Stimulated activated effector memory CD8-positive, alpha-beta T cell treated with anti-CD3 and anti-CD28 coated beads, Interleukin-12 subunit alpha, Interleukin-12 subunit beta, amount 100 ng/mL, for 72 hours (primary cell): ENCODE data around the gene BAHD1.
A peak's percentile ranks its signal among the peaks of the same experiment; 100 is the strongest.

Experiments used
- ATAC-seq: fragments of 150-1000 bp; cut with Tn5 transposase; 2 replicates; pipeline ENCODE4 v1.10.0; 2021
- DNase-seq, 2 donors: peaks; one replicate each; pipeline ENCODE4 v3.0.0; 2021 to 2022; ENCODE audit warnings: low spot score in 2 of 2
- H3K27ac Mint-ChIP-seq: one replicate; pipeline ENCODE4 v1.8.0; 2022; ENCODE audit warnings: mild to moderate bottlenecking, mixed read lengths
- H3K36me3 Mint-ChIP-seq: one replicate; pipeline ENCODE4 v1.8.0; 2022; ENCODE audit warnings: mild to moderate bottlenecking, mixed read lengths
- H3K4me1 Mint-ChIP-seq: one replicate; pipeline ENCODE4 v1.8.0; 2022; ENCODE audit warnings: mixed read lengths
- H3K4me3 Mint-ChIP-seq: one replicate; pipeline ENCODE4 v1.8.0; 2022; ENCODE audit warnings: mild to moderate bottlenecking, mixed read lengths
- H3K9me3 Mint-ChIP-seq: one replicate; pipeline ENCODE4 v1.8.0; 2022; ENCODE audit warnings: mixed read lengths

The BAHD1 gene

GRCh38 chr15:40486066-40486770 lies 45.5 kb downstream of the BAHD1 start:
- H3K4me1 Mint-ChIP-seq = no peaks in the 10 kb centered on the region
- no peaks in the 10 kb centered on the region for H3K9me3 Mint-ChIP-seq
- no peak overlapping the region for H3K4me3 Mint-ChIP-seq
- DNase-seq = no peak
- no peak overlapping the region for H3K27ac Mint-ChIP-seq
- no peaks in the 10 kb centered on the region for H3K36me3 Mint-ChIP-seq
- no peak for ATAC-seq

GRCh38 chr15:40487816-40488682 lies 47.3 kb downstream of the BAHD1 start:
- no peak overlapping the region for H3K4me3 Mint-ChIP-seq
- no peak for ATAC-seq
- peaks cover 4% of the 10 kb centered on the region for H3K4me1 Mint-ChIP-seq
- H3K36me3 Mint-ChIP-seq = no peaks in the 10 kb centered on the region
- no peak for DNase-seq
- no peaks in the 10 kb centered on the region for H3K9me3 Mint-ChIP-seq
- H3K27ac Mint-ChIP-seq = no peak overlapping the region

GRCh38 chr15:40489274-40490175 lies 48.8 kb downstream of the BAHD1 start:
- DNase-seq (no peak), ATAC-seq (no peak)
- Mint-ChIP-seq H3K4me1 (peaks cover 19% of the 10 kb centered on the region), H3K4me3 (no peak overlapping the region), H3K27ac (no peak overlapping the region), H3K36me3 (no peaks in the 10 kb centered on the region), H3K9me3 (no peaks in the 10 kb centered on the region)

GRCh38 chr15:40493089-40493840 lies 52.5 kb downstream of the BAHD1 start:
- DNase-seq (peak in 1 of 2 donors; percentile 72), ATAC-seq (peak; percentile 99)
- Mint-ChIP-seq H3K4me3 (peak overlapping the region; percentile 49), H3K4me1 (peaks cover 23% of the 10 kb centered on the region), H3K27ac (peak overlapping the region; percentile 88), H3K9me3 (no peaks in the 10 kb centered on the region), H3K36me3 (no peaks in the 10 kb centered on the region)

GRCh38 chr15:40495516-40495915 lies 54.8 kb downstream of the BAHD1 start:
- no peak for DNase-seq
- Mint-ChIP-seq H3K27ac (peak overlapping the region; percentile 0), H3K4me3 (no peak overlapping the region), H3K9me3 (no peaks in the 10 kb centered on the region), H3K4me1 (peaks cover 23% of the 10 kb centered on the region), H3K36me3 (no peaks in the 10 kb centered on the region)
- no peak for ATAC-seq

- Mint-ChIP-seq H3K27ac (no peak overlapping the region), H3K36me3 (no peaks in the 10 kb centered on the region), H3K4me3 (no peak overlapping the region), H3K9me3 (no peaks in the 10 kb centered on the region), H3K4me1 (peaks cover 16% of the 10 kb centered on the region)
- DNase-seq = no peak
- ATAC-seq = no peak
Observed at GRCh38 chr15:40498418-40498817, 57.7 kb downstream of the BAHD1 start.

GRCh38 chr15:40498891-40499290 lies 58.1 kb downstream of the BAHD1 start:
- no peak for DNase-seq
- Mint-ChIP-seq H3K36me3 (no peaks in the 10 kb centered on the region), H3K4me1 (peaks cover 11% of the 10 kb centered on the region), H3K9me3 (no peaks in the 10 kb centered on the region), H3K4me3 (no peak overlapping the region), H3K27ac (no peak overlapping the region)
- no peak for ATAC-seq

GRCh38 chr15:40499931-40500330 lies 59.2 kb downstream of the BAHD1 start:
- ATAC-seq (no peak), DNase-seq (no peak)
- Mint-ChIP-seq H3K36me3 (no peaks in the 10 kb centered on the region), H3K27ac (no peak overlapping the region), H3K4me3 (no peak overlapping the region), H3K4me1 (peaks cover under 1% of the 10 kb centered on the region), H3K9me3 (no peaks in the 10 kb centered on the region)

GRCh38 chr15:40500568-40501330 lies 60.0 kb downstream of the BAHD1 start:
- no peak for DNase-seq
- H3K4me1 Mint-ChIP-seq = no peaks in the 10 kb centered on the region
- no peak overlapping the region for H3K27ac Mint-ChIP-seq
- H3K9me3 Mint-ChIP-seq = no peaks in the 10 kb centered on the region
- H3K36me3 Mint-ChIP-seq = no peaks in the 10 kb centered on the region
- ATAC-seq = peak; percentile 65
- H3K4me3 Mint-ChIP-seq = no peak overlapping the region

- Mint-ChIP-seq H3K36me3 (no peaks in the 10 kb centered on the region), H3K4me3 (no peak overlapping the region)
Observed at GRCh38 chr15:40501487-40501886, 60.7 kb downstream of the BAHD1 start.

GRCh38 chr15:40506964-40507571 lies 66.3 kb downstream of the BAHD1 start:
- Mint-ChIP-seq H3K36me3 (no peaks in the 10 kb centered on the region), H3K27ac (no peak overlapping the region), H3K9me3 (no peaks in the 10 kb centered on the region), H3K4me3 (peak overlapping the region; percentile 50), H3K4me1 (peaks cover 18% of the 10 kb centered on the region)
- peak; percentile 89 for ATAC-seq
- peak; percentile 47 to 74 for DNase-seq

More at GRCh38 chr15:40501487-40501886, 60.7 kb downstream of the BAHD1 start:
- Mint-ChIP-seq H3K27ac (no peak overlapping the region), H3K9me3 (no peaks in the 10 kb centered on the region), H3K4me1 (no peaks in the 10 kb centered on the region)
- ATAC-seq (no peak), DNase-seq (no peak)

GRCh38 chr15:40508216-40508615 lies 67.5 kb downstream of the BAHD1 start:
- Mint-ChIP-seq H3K4me3 (no peak overlapping the region), H3K36me3 (no peaks in the 10 kb centered on the region), H3K4me1 (peaks cover 23% of the 10 kb centered on the region), H3K27ac (no peak overlapping the region), H3K9me3 (no peaks in the 10 kb centered on the region)
- ATAC-seq (no peak), DNase-seq (no peak)

- DNase-seq (no peak), ATAC-seq (no peak)
- no peaks in the 10 kb centered on the region for H3K36me3 Mint-ChIP-seq
- peak overlapping the region; percentile 72 for H3K4me3 Mint-ChIP-seq
- no peaks in the 10 kb centered on the region for H3K9me3 Mint-ChIP-seq
- no peak overlapping the region for H3K27ac Mint-ChIP-seq
- peaks cover 23% of the 10 kb centered on the region for H3K4me1 Mint-ChIP-seq
Observed at GRCh38 chr15:40510201-40510600, 69.4 kb downstream of the BAHD1 start.

- DNase-seq (no peak), ATAC-seq (peak; percentile 56)
- H3K4me1 Mint-ChIP-seq = peaks cover 23% of the 10 kb centered on the region
- peak overlapping the region; percentile 72 for H3K4me3 Mint-ChIP-seq
- H3K36me3 Mint-ChIP-seq = no peaks in the 10 kb centered on the region
- no peaks in the 10 kb centered on the region for H3K9me3 Mint-ChIP-seq
- no peak overlapping the region for H3K27ac Mint-ChIP-seq
Observed at GRCh38 chr15:40511093-40511471, 70.3 kb downstream of the BAHD1 start.
